HG03575 (cell line): Measurements from ENCODE around the gene PRLR.
A peak's percentile ranks its signal among the peaks of the same experiment; 100 is the strongest.
"Not testable (repeated sequence)": the region's sequence is repeated elsewhere in the genome, so short reads cannot be mapped to it uniquely, and the experiment has no call there.

Source experiments
- ATAC-seq: cut with Tn5 transposase; IDR thresholded peaks from one replicate; pipeline ENCODE4 v1.9.1; 2021; ENCODE audit not compliant: unreplicated experiment, insufficient number of reproducible peaks, low FRiP score; ENCODE audit errors: extremely low read depth

PRLR gene

GRCh38 chr5:35143841-35144240 is 86.4 kb downstream of the PRLR start:
- no peak for ATAC-seq

GRCh38 chr5:35141739-35142138 is 88.5 kb downstream of the PRLR start:
- no peak for ATAC-seq

- no peak for ATAC-seq
Measured at GRCh38 chr5:35138232-35138631, 92.1 kb downstream of the PRLR start.

GRCh38 chr5:35136386-35136785 is 93.9 kb downstream of the PRLR start:
- ATAC-seq: no peak

GRCh38 chr5:35135239-35135700 is 95.0 kb downstream of the PRLR start:
- ATAC-seq: no peak

GRCh38 chr5:35134278-35135030 is 95.8 kb downstream of the PRLR start:
- ATAC-seq: no peak

- ATAC-seq: no peak
Measured at GRCh38 chr5:35133186-35133585, 97.1 kb downstream of the PRLR start.

GRCh38 chr5:35131723-35132122 is 98.6 kb downstream of the PRLR start:
- no peak for ATAC-seq

GRCh38 chr5:35129921-35130485 is 100.3 kb downstream of the PRLR start:
- ATAC-seq: no peak

- no peak for ATAC-seq
Measured at GRCh38 chr5:35129276-35129675, 101.0 kb downstream of the PRLR start.

GRCh38 chr5:35127006-35127405 is 103.3 kb downstream of the PRLR start:
- ATAC-seq: no peak

- ATAC-seq: no peak
Measured at GRCh38 chr5:35125746-35126145, 104.5 kb downstream of the PRLR start.

- no peak for ATAC-seq
Measured at GRCh38 chr5:35124932-35125331, 105.4 kb downstream of the PRLR start.

GRCh38 chr5:35122819-35123218 is 107.5 kb downstream of the PRLR start:
- no peak for ATAC-seq

- ATAC-seq: no peak
Measured at GRCh38 chr5:35120715-35121114, 109.6 kb downstream of the PRLR start.

GRCh38 chr5:35117967-35118366 is 112.3 kb downstream of the PRLR start:
- peak; percentile 68 for ATAC-seq

- no peak for ATAC-seq
Measured at GRCh38 chr5:35115920-35116319, 114.4 kb downstream of the PRLR start.

GRCh38 chr5:35114698-35115097 is 115.6 kb downstream of the PRLR start:
- no peak for ATAC-seq

GRCh38 chr5:35112300-35112699 is 118.0 kb downstream of the PRLR start:
- no peak for ATAC-seq

GRCh38 chr5:35104550-35104949 is 125.7 kb downstream of the PRLR start:
- not testable (repeated sequence) for ATAC-seq
